Stimulated activated CD8-positive, alpha-beta memory T cell treated with anti-CD3 and anti-CD28 coated beads, Interleukin-15, amount 100 ng/mL, for 4 hours (primary cell): ENCODE results near the gene YWHAB.
"Not testable (repeated sequence)": the region's sequence is repeated elsewhere in the genome, so short reads cannot be mapped to it uniquely, and the experiment has no call there.

Experiments used
- DNase-seq, 2 donors: peaks; one replicate each; pipeline ENCODE4 v3.0.0-alpha.2; 2020; ENCODE audit warnings: low read depth in 2 of 2

Gene YWHAB

GRCh38 chr20:44885392-44886265 is at the start of gene YWHAB:
Gene YWHAB, plus strand, starts transcription at chr20:44885705. Its CDS starts 15,829 bp downstream, at chr20:44901534.
- DNase-seq = peak; percentile 96

DNA sequence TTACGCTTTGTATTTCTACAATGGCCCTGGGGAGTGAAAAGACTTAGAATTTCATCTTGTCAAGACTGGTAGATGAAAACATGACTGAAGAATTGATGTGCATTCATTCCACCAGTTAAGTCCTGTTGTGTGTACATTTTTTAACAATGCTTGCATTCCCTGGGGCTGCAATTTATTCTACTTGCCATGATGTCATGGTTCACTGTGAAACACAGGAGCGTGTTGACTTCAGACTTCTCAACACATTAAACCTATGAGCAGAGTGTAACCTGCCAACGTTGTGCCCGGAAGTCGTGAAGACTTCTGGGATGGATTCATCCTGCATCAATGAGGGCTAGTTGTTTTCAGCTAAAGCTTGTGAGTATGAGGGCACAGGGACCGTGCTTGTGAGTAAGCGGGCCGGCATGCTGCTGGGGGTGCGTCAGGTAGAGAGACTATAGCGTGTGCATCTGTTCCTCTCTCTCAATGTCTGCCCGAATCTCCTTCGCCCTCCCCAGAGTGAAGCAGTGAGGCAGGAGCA is 48.8 kb upstream of the YWHAB start:
- no peak for DNase-seq

DNA sequence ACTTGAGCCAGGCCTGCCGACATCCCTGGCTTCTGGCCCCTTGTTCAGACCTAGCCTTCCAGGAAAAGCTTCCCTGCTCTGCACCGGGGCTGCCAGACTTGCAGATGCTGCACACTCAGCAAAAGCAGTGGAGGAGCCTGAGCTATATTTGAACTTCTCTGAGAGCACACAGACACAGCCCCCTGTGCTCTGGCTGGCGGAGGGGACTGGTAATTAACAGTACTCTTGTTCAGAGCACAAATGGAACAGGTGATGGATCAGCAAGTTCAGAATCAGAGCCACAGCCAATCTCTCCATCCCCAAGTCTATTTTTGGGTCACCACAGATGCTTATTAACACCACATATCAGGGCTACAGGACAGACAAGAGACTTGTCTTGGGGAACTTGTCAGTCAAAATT is 47.6 kb upstream of the YWHAB start:
- no peak for DNase-seq

DNA sequence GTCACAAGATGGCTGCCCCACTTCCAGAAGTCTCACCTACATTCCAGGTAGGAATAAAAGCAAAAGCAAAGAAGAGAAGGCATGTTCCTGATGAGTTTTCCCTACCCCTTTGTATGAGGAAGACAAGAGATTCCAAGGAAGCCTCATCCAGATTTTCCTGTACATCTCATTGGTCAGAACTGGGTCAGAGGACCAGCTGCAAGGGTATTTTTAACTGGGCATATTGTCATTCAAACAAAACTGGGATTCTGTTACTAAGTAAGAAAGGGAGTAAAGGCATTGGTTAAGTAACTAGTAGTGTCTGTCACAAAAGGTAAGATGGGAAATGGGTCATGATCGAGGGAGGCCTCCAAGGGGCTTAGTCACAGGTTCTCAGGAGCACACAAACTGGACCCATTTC is 47.0 kb upstream of the YWHAB start:
- no peak for DNase-seq

GRCh38 chr20:44839481-44839880 is 46.0 kb upstream of the YWHAB start:
- no peak for DNase-seq

GRCh38 chr20:44840826-44841225 is 44.7 kb upstream of the YWHAB start:
- no peak for DNase-seq

- no peak for DNase-seq
Measured at GRCh38 chr20:44841955-44842354, 43.5 kb upstream of the YWHAB start.

- no peak for DNase-seq
Measured at GRCh38 chr20:44843876-44844275, 41.6 kb upstream of the YWHAB start.

GRCh38 chr20:44848254-44849015 is 37.1 kb upstream of the YWHAB start:
- DNase-seq = no peak

DNA sequence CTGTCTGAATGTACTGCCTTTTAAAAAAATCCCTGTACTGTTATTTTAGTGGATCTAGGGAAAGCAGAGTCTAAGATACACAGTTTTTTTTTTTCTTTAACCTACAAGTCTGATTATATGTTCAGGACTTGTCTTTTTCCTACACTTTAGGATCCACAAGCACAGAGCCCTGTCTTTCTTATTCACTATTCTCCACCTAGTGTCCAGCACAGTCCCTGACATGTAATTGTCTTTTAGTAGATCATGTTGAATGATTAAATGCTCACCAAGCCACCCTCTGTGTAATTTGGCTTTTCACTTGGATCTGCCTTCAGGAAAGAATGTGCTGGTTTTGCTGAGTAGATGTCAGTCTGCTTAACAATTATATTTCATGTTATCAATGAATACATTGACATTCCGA is 35.8 kb upstream of the YWHAB start:
- no peak for DNase-seq

GRCh38 chr20:44850272-44850671 is 35.2 kb upstream of the YWHAB start:
- DNase-seq = no peak

DNA sequence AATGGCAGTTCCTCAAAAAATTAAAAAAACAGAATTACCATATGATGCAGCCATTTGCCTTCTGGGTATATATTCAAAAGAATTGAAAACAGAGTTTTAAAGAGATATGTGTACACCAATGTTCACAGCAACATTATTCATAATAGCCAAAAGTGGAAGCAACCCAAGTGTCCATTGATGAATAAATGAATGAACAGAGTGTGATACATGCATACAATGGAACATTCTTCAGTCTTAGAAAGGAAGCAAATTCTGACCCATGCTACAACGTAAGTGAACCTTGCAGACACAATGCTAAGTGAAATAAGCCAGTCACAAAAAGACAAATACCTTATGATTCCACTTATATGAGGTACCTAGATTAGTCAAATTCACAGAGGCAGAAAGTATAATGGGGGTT is 34.7 kb upstream of the YWHAB start:
- DNase-seq = no peak

- no peak for DNase-seq
Measured at GRCh38 chr20:44851545-44851944, 34.0 kb upstream of the YWHAB start.

DNA sequence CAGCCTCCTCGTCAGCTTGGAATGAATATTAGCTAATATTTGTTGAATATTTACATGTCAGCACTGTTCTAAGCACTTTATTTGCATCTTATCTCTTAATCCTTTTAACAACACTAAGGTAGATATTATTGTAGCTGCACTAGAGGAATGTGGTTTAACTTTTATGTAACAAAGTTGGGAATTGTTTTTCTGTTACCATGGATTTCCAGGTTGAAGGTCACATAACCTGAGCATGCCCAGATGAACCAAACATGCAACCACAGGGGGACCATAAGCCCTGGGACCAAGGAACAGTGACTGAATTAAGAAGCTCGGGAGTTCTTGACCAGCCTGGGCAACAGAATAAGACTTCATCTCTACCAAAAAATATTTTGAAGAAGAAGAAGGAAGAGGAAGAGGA is 29.1 kb upstream of the YWHAB start:
- DNase-seq = no peak

DNA sequence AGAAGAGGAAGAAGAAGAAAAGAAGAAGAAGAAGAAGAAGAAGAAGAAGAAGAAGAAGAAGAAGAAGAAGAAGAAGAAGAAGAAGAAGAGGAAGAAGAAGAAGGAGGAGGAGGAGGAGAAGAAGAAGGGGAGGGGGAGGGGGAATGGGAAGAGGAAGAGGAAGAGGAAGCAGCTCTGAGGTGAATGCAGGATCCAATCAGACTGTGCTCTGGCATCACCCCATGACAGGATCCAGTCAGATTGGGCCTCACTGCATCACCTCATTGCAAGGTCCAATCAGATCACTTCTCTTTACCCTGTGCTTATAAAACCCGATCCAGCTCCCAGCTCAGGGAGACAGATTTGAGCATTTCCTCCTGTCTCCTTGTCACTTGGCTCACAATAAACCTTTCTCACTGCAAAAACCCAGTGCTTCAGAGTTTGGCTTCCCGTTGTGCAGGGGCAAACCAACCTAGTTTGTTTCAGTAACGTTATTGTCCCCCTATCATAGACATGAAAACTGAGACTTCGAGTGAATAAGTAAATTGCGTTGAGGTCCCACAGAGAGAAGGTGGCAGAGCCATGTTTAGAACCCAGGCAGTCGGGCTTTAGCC is 28.6 kb upstream of the YWHAB start:
- no peak for DNase-seq

DNA sequence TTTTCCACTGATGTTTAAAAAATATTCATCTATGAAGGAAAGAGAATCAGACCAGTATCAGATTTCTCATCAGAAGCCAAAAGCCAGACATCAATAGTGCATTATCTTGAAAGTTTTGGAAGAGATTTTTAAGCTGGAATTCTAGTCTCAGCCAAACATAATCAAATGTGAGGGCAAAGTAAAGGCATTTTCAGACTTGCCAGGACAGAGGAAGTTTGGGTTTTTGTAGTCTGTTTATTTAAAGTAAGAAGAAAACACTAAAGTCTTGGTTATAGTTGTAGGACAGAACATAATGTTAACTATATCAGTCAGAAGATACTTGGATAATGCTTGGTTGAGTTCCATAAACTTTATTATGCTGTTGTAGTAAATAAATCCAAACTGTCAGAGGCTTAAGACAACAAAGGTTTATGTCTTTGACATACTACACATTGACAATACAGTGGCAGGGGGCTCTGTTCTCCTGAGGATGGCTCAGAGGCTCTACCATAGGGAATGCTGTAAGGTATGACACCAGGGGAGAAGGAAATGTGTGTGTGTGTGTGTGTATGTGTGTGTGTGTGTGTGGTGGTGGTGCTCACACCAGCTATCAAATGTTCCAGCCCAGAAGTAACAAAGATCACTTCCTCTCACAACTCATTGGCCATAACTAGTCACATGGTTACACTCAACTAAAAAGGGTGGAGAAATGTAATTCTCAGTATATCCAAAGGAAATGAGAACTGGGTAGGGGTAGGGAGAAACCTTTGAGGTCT is 26.7 kb upstream of the YWHAB start:
- no peak for DNase-seq

DNA sequence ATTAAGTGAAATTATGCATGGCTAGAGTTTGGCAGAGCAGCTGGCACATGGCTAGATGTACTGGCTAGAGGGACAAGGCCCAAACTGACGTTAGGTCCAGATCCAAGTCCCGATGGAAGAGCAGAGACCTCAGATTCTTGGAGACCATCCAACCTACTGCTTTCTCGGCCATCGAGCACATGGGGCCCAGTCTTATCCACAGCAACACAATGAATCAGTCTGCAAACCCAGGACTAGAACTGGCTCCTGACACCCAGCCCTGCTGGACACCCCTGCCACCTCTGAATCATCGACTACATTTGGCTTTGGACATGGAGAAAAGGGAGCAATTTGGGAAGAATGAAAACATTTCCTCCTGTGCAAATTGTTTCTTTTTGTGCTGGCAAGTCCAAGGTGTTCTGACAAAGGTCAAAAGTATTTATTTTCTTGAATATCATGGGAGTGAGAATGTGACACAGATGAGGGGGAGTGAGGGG is 23.9 kb upstream of the YWHAB start:
- DNase-seq = no peak

DNA sequence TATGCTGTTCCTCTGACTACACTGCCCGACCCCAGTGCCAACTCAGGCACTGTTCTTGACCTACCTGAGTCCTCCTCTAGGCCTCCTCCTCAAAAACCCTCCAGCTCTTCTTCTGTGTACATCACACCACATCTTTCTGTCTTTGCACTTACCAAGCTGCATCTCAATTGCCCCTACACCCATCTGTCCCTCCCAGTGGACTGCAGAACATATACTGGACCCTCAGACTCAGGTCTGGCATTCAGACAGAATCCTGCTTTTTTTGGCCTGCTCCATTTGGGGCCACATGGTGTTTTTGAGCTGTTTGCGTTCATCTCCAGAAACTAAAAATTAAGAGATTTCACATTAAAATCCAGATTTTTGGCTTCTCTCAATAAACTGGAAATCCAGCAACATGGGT is 23.2 kb upstream of the YWHAB start:
- DNase-seq = no peak

- not testable (repeated sequence) for DNase-seq
Measured at GRCh38 chr20:44863365-44864084, 22.0 kb upstream of the YWHAB start.

DNA sequence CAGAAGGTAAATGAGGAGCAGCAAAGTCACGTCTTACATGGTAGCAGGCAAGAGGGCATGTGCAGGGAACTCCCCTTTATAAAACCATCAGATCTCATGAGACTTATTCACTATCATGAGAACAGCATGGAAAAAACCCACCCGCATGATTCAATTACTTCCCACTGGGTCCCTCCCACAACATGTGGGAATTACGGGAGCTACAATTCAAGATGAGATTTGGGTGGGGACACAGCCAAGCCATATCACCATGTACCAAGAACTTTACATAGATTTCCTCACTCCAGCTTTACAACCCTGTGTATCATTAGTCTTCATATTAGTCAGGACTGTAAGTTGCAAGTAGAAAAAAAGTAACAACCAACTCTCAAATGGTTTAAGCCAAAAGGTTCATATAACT is 21.0 kb upstream of the YWHAB start:
- not testable (repeated sequence) for DNase-seq
